ENCODE data around the gene PIP4K2C. TPM values are rescaled to one million over a fixed set of nuclear protein-coding genes. Genes with fewer than 3 reads are reported as not detected.

PIP4K2C gene
- total RNA-seq, 4 donors from 2014 or later: 2.6 to 29.3 (median 18.8) TPM

- TF ChIP-seq POLR2A (IDR thresholded peaks at IDR 0.05) (no peak), CTCF (IDR thresholded peaks at IDR 0.05) (no peak)
- Histone ChIP-seq H3K27ac (no peak overlapping the region), H3K4me1 (no peaks in the 10 kb centered on the region), H3K4me3 (no peak overlapping the region), H3K27me3 (no peaks in the 10 kb centered on the region), H3K36me3 (no peaks in the 10 kb centered on the region), H3K9me3 (no peaks in the 10 kb centered on the region)
- intact Hi-C loops (cut with DNase I; ENCODE audit: low total_unique reads): no loop called here
- DNase-seq: peak in 1 of 2 donors; percentile 9
Observed at GRCh38 chr12:57613427-57614109, 22.6 kb downstream of the PIP4K2C start.

- DNase-seq: peak; percentile 49 to 59
- Histone ChIP-seq H3K4me1 (no peaks in the 10 kb centered on the region), H3K27me3 (no peaks in the 10 kb centered on the region), H3K9me3 (no peaks in the 10 kb centered on the region), H3K4me3 (no peak overlapping the region), H3K36me3 (no peaks in the 10 kb centered on the region), H3K27ac (no peak overlapping the region)
- intact Hi-C loops (cut with DNase I; ENCODE audit: low total_unique reads): no loop called here
- TF ChIP-seq CTCF (IDR thresholded peaks at IDR 0.05) (no peak), POLR2A (IDR thresholded peaks at IDR 0.05) (no peak)
Observed at GRCh38 chr12:57614178-57614947, 23.4 kb downstream of the PIP4K2C start.

- intact Hi-C loops (cut with DNase I; ENCODE audit: low total_unique reads): no loop called here
- Histone ChIP-seq H3K4me1 (no peaks in the 10 kb centered on the region), H3K4me3 (no peak overlapping the region), H3K27me3 (no peaks in the 10 kb centered on the region), H3K27ac (no peak overlapping the region), H3K9me3 (no peaks in the 10 kb centered on the region), H3K36me3 (no peaks in the 10 kb centered on the region)
- no peak for DNase-seq
- TF ChIP-seq CTCF (IDR thresholded peaks at IDR 0.05): no peak
- no peak for TF ChIP-seq POLR2A (IDR thresholded peaks at IDR 0.05)
Observed at GRCh38 chr12:57614948-57615500, 24.0 kb downstream of the PIP4K2C start.

- H3K27me3 ChIP-seq: no peaks in the 10 kb centered on the region
- no peak for DNase-seq
- TF ChIP-seq POLR2A (IDR thresholded peaks at IDR 0.05) (no peak), CTCF (IDR thresholded peaks at IDR 0.05) (no peak)
- H3K9me3 ChIP-seq: no peaks in the 10 kb centered on the region
- H3K36me3 ChIP-seq: no peaks in the 10 kb centered on the region
- H3K4me1 ChIP-seq: no peaks in the 10 kb centered on the region
- no peak overlapping the region for H3K27ac ChIP-seq
- intact Hi-C loops (cut with DNase I; ENCODE audit: low total_unique reads): no loop called here
- no peak overlapping the region for H3K4me3 ChIP-seq
Observed at GRCh38 chr12:57615637-57616036, 24.6 kb downstream of the PIP4K2C start.
